ENCODE data around the gene ATP8B4.

The ATP8B4 gene

GRCh38 chr15:49847423-49848281 is 271.4 kb downstream of the ATP8B4 start:
- no peak for FAIRE-seq

DNA sequence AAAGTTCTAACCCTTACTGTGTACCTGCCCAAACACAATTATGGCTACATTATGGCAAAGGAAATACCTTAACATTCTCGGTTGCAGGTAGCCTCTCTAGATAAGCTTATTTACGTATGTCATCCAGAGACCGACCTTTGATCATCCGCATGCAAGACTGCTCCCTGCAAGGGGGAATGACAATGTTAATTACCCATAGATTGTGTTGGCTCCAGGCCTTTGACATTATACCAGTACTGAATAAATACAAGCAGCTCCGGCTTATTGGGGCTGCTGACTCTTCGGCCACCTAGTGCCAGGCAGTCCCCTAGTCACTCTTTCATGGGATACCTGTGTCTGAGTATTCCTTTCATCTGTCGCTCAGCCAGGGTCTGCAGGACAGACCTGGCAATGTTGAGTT is 274.6 kb downstream of the ATP8B4 start:
- FAIRE-seq = no peak

DNA sequence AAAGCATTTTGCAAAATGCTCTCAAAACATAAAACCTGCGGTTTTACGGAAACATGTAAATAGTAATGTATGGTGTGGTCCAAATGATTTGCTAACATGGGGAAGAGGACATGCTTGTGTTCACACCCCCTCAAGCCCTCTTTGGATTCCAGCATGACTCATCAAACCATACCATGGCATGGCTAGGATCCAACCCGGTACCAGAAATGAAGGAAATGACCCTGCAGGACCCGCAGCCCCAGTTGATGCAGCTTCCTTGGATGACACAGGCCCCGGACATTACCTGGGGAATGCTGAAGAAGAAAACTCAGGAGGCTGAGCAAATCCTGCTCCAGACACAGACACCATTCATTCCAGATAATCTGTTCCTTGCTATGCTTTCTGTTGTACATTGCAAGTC is 275.3 kb downstream of the ATP8B4 start:
- FAIRE-seq = no peak

GRCh38 chr15:49842031-49842730 is 276.9 kb downstream of the ATP8B4 start:
- FAIRE-seq = no peak

DNA sequence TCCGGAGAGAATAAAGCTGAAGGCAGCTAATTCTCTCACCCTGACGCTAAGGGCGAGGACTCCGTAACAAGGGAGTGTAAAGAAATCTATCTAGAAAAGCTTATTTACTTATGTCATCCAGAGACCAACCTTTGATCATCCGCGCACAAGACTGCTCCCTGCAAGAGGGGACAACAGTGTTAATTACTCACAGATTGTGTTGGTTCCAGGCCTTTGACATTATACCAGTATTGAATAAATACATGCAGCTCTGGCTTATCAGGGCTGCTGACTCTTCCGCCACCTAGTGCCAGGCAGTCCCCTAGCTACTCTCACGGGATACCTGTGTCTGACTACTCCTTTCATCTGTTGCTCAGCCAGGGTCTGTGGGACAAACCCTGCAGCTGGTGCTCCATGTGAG is 286.5 kb downstream of the ATP8B4 start:
- FAIRE-seq = no peak

DNA sequence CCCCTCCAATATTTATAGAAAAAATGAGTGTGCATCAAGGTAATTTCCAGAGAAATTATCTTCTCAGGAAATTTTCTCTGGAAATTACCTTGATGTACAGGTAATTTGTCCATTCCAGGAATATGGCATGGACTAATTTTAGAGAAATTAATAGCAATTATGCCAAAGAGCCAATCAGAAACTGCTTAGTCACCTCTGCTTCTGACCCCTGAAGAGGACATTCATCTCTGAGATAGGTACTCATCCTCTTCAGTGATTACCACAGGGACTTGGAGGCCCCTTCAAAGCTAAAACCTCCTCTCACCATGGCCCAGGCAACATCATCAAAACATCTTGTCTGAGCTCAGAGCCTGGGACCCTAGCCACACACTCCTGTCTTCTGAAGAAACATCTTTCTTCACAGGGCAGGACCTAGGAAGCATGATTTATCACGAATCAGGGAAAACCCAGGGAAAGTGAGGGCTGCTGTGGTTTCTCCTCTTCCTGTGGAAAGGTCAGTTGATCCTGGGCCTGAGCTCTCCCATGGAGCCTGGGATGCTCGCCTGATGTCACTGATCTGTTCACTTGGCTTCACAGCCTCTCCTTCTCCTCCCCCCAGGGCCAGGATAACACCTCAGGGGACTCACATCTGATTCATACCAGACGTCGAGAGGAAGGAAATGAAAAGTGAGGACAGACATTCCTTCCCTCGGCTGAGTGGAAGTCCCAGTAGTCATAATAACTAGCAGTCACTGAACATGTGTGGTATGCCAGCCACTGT is 287.6 kb downstream of the ATP8B4 start:
- no peak for FAIRE-seq

DNA sequence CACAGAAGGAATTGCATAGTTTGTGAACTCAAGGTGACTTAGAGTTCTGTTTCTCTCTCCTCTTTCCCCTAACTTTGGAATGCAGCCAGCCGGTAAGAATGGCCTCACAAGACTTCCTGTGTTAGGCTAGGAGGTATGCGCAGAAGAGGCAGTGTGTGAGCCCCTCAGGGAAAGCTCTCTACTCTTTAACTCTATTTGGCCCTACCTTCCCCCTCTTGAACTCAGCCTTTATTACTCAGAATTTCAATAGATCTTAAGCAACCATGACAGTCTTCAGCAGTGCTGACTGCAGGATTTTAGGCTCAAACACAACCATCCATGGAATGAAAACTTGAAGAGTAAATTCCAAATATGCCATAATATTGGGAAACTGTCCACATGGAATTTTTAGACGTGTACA is 288.6 kb downstream of the ATP8B4 start:
- no peak for FAIRE-seq

GRCh38 chr15:49827311-49827710 is 291.7 kb downstream of the ATP8B4 start:
- FAIRE-seq = no peak

GRCh38 chr15:49826640-49827234 is 292.3 kb downstream of the ATP8B4 start:
- FAIRE-seq = no peak

- FAIRE-seq = no peak
Measured at GRCh38 chr15:49824775-49825099, 294.3 kb downstream of the ATP8B4 start.

DNA sequence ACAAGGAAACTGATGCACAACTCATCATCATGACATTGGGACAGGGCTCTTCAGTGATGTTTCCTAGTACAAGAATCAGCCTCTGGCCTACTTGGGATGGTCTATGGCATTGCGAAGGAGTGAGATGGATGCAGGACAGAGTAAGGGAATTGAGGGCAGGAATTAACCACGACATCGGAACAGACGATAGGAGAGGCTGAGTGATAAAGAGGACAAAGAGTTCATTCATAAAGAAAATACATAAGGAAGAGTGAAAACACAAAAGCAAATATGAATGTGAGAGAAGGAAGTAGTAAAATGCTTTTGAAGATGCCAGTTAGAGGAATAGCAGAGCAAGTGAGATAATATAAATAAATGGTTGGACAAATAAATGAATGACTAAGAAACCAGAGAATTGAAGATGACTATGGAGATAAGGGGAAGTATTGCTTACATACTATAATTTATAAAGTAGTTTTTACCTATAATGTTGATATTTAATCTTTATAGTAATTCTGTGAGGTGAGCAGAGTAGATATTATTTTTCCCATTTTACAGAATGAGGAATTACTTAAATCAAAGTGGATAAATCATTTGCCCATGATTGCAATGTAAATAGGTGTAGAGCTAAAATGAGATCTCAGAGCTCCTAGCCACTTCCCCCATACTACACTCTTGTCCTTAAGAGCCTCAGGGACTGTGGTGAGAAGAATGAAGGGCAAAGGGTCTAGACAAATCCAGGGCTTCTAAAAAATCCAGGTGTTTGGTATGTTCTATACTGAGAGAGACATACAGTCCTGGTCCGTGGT is 294.9 kb downstream of the ATP8B4 start:
- FAIRE-seq = no peak

GRCh38 chr15:49817100-49817499 is 301.9 kb downstream of the ATP8B4 start:
- FAIRE-seq = no peak

GRCh38 chr15:49815950-49816349 is 303.1 kb downstream of the ATP8B4 start:
- FAIRE-seq = no peak

DNA sequence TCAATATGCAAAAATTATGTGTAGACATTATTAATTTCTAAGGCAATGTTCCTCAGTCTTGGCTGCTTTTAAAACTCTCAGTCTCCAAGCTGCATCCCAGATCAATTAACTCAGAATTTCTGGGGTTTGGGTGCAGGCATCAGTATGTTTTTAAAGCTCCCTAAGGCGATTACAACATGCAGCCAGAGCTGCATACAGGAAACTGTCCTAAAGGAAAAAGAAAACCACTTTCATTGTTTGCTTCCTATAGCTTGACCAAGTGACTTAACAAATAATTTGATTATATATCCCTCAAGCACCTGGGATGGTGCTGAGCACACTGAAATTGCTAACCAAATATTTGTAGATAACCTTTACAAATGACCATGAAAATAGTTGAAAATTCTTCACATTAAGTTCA is 303.5 kb downstream of the ATP8B4 start:
- no peak for FAIRE-seq

DNA sequence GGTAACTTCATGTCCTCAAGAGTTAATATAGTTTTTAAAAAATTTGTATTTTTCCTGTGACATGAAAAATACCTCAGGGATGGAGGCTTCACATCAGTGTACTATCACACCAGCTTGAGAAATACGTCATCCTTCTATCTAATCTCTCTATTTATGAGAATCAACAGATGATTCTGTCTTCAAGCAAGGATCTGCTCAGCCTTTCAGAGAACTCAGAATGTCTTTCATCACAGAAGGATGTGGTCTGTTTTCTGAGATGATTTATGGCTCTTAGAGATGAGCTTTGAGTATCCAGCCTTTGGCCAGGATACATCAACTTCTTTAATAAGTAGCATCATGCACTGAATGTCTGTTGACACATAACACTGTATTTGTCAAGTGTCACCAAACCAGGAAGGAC is 304.3 kb downstream of the ATP8B4 start:
- no peak for FAIRE-seq

GRCh38 chr15:49813625-49814024 is 305.4 kb downstream of the ATP8B4 start:
- no peak for FAIRE-seq

DNA sequence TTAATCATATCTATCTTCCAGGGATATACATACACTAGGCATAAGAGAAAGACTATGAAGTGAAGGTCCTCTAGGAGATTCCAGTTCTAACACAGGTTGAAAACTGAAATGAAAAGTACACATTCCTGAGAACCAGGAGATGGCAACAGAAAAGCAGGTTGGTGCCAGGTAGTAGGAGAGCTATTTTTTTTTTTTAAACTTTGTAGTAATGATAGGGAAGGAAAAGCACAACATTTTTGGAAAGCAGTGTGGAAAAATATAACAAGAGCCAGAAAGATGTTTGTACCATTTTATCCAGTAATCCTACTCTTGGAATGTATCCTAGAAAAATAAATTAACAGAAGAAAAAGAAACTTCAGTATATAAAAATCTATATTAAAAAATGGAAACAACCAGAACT is 308.3 kb downstream of the ATP8B4 start:
- FAIRE-seq = no peak

GRCh38 chr15:49809894-49810609 is 309.0 kb downstream of the ATP8B4 start:
- FAIRE-seq = no peak

DNA sequence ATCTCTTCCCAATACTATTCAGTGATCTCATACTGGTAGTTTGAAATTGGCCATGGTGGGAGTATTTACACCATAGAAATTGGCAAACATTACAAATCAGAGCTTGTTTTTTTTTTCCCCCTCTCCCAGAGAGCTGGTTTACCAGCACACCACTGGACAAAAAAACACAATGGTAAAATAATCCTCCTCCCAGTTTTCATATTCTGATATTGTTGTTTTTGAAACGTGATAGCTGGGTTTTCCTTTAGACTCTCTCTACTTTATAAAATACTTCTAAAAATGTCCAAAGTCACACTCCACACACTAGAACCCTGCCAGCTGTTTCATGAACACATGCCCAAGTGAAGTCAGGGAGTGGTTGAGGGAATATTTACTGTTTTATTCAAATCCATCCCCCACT is 310.7 kb downstream of the ATP8B4 start:
- FAIRE-seq = no peak
